Measurements from ENCODE around the gene TET2.

- TF ChIP-seq CTCF (IDR thresholded peaks at IDR 0.05) = no peak
- TF ChIP-seq POLR2A (IDR thresholded peaks at IDR 0.05) = no peak
Measured at GRCh38 chr4:105112274-105112673, 34.4 kb upstream of the TET2 start.
